Endodermal cell (in vitro differentiated cells): ENCODE results near the gene PACSIN1. TPM values are rescaled to one million over a fixed set of nuclear protein-coding genes. Genes with fewer than 3 reads are reported as not detected.
A peak's percentile ranks its signal among the peaks of the same experiment; 100 is the strongest.

Experiments used
- DNase-seq: peaks from one replicate; pipeline ENCODE4 v3.0.0-alpha.2; 2017
- H3K27ac ChIP-seq: 2 replicates; pipeline ENCODE4 v1.5.1; 2013; ENCODE audit warnings: mild to moderate bottlenecking, low read depth, low read length, moderate library complexity
- H3K27me3 ChIP-seq: 2 replicates; pipeline ENCODE4 v1.6.1; 2013; ENCODE audit warnings: mild to moderate bottlenecking, low read length, moderate library complexity; ENCODE audit not compliant: insufficient read depth, control insufficient read depth, poor library complexity, severe bottlenecking
- H3K36me3 ChIP-seq: 2 replicates; pipeline ENCODE4 v1.7.0; 2013; ENCODE audit warnings: mild to moderate bottlenecking, low read length, moderate library complexity; ENCODE audit not compliant: control insufficient read depth, insufficient read depth
- H3K4me1 ChIP-seq: one replicate; pipeline ENCODE4 v1.7.0; 2013; ENCODE audit warnings: low read length; ENCODE audit not compliant: control insufficient read depth, insufficient read depth
- H3K4me3 ChIP-seq: 2 replicates; pipeline ENCODE4 v1.5.1; 2013; ENCODE audit warnings: mild to moderate bottlenecking, low read length, moderate library complexity
- H3K9ac ChIP-seq: 2 replicates; pipeline ENCODE4 v1.6.1; 2013; ENCODE audit warnings: mild to moderate bottlenecking, low read length, moderate library complexity; ENCODE audit not compliant: poor library complexity, severe bottlenecking; ENCODE audit errors: extremely low read depth
- H3K9me3 ChIP-seq: 2 replicates; pipeline ENCODE4 v1.6.1; 2013; ENCODE audit warnings: mild to moderate bottlenecking, low read length, moderate library complexity; ENCODE audit not compliant: control insufficient read depth
- H3K27ac Mint-ChIP-seq: 2 replicates; pipeline ENCODE4 v1.8.0; 2020; ENCODE audit warnings: mixed read lengths
- H3K27me3 Mint-ChIP-seq: 2 replicates; pipeline ENCODE4 v1.8.0; 2021; ENCODE audit warnings: mild to moderate bottlenecking, mixed read lengths; ENCODE audit not compliant: insufficient read depth
- H3K36me3 Mint-ChIP-seq: 2 replicates; pipeline ENCODE4 v1.8.0; 2020; ENCODE audit warnings: low read depth, mixed read lengths
- H3K4me1 Mint-ChIP-seq: 2 replicates; pipeline ENCODE4 v1.8.0; 2020; ENCODE audit warnings: mixed read lengths
- H3K4me3 Mint-ChIP-seq: 2 replicates; pipeline ENCODE4 v1.8.0; 2020; ENCODE audit warnings: mild to moderate bottlenecking, moderate library complexity, mixed read lengths
- H3K9me3 Mint-ChIP-seq: 2 replicates; pipeline ENCODE4 v1.8.0; 2020; ENCODE audit warnings: mild to moderate bottlenecking, mixed read lengths
- WGBS, 2 experiments: methylation state at CpG; one replicate each; pipeline versions ENCODE4 v1.1.5 to v1.1.7; 2013; ENCODE audit warnings: missing lambda C conversion rate in 2 of 2, mixed read lengths in 1 of 2; ENCODE audit not compliant: insufficient coverage in 1 of 2, insufficient read length in 1 of 2; 5-methylcytosine and 5-hydroxymethylcytosine counted together
- total RNA-seq, 2 donors: library from RNA; stranded (reverse); fragmentation: NEBNext Ultra II Directional in 1 of 2; extraction: Animal tissue kit (Norgen Biotek cat#: 25700) in 1 of 2; gene quantifications; 2 replicates in 1 of 2; 3 replicates in 1 of 2; pipeline ENCODE4 v1.2.1, GENCODE V29; 2021
- TF ChIP-seq, protein P1 (sequence below): fragments of 200-600 bp; sonication (generic); conservative IDR thresholded peaks from 2 replicates; pipeline ENCODE4 v1.5.0; 2021; ENCODE audit warnings: antibody characterized with exemption, mild to moderate bottlenecking

The PACSIN1 gene
- total RNA-seq, 2 donors from 2014 or later: 7.2 to 7.3 TPM

DNA sequence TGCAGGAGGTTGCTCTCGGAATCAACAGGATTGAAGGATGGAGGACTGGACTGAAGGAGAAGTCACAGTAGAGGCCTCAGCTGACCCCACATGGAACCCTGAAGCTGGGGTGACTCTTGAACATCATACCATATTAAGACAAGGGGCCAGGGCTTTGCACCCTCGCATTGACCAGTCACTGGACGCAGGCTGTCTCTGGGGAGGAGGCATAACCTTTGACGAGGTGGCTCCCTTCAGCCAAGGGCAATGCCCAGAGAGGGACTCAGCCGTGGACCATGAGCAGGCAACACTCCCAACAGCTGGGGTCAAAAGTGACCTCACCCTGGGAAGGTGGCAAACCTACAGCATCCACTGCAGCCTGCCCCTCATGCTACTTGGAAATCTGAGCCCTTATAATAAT lies 21.7 kb downstream of the PACSIN1 start:
- Histone ChIP-seq H3K9ac (no peak overlapping the region), H3K27ac (no peak overlapping the region), H3K36me3 (no peaks in the 10 kb centered on the region), H3K4me3 (no peak overlapping the region), H3K27me3 (no peaks in the 10 kb centered on the region), H3K4me1 (peaks cover 3% of the 10 kb centered on the region), H3K9me3 (no peaks in the 10 kb centered on the region)
- Mint-ChIP-seq H3K36me3 (no peaks in the 10 kb centered on the region), H3K4me1 (peaks cover 16% of the 10 kb centered on the region), H3K9me3 (no peaks in the 10 kb centered on the region), H3K4me3 (no peak overlapping the region), H3K27ac (no peak overlapping the region), H3K27me3 (no peaks in the 10 kb centered on the region)
- WGBS, 2 experiments: 91 to 98% methylated on average over 5 of the region's 5 CpGs
- DNase-seq: no peak
- TF ChIP-seq, protein P1, sequence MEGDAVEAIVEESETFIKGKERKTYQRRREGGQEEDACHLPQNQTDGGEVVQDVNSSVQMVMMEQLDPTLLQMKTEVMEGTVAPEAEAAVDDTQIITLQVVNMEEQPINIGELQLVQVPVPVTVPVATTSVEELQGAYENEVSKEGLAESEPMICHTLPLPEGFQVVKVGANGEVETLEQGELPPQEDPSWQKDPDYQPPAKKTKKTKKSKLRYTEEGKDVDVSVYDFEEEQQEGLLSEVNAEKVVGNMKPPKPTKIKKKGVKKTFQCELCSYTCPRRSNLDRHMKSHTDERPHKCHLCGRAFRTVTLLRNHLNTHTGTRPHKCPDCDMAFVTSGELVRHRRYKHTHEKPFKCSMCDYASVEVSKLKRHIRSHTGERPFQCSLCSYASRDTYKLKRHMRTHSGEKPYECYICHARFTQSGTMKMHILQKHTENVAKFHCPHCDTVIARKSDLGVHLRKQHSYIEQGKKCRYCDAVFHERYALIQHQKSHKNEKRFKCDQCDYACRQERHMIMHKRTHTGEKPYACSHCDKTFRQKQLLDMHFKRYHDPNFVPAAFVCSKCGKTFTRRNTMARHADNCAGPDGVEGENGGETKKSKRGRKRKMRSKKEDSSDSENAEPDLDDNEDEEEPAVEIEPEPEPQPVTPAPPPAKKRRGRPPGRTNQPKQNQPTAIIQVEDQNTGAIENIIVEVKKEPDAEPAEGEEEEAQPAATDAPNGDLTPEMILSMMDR: no peak

DNA sequence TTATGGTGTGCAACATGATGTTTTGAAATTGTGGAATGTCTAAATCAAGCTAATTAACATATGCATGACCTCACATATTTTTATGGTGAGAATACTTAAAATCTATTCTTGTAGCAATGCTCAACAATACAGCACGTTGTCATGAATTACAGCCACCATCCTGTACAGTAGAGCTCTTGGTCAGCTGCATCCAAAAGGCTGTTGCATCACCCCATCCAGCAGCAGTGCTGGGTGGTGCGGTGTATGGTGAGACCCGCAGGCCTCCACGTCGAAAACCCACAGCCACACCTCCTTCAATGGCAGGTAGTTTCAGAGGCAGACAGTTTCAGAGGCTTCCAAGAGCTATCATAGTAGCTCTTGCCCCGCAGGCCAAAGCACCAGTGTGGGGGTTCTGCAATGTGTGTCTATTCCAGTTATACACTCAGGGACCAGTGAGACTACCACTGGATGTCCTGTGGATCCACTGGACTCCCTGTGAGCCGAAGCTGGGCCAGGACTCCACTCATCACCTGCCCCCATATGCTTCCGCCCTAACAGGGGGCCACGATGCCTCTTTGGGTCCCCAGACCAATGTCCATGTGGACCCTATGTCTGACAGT lies 23.4 kb downstream of the PACSIN1 start:
- no peaks in the 10 kb centered on the region for H3K36me3 ChIP-seq
- 92 to 94% methylated on average over 6 to 9 of the region's 9 CpGs for WGBS, 2 experiments
- peaks cover 16% of the 10 kb centered on the region for H3K4me1 Mint-ChIP-seq
- H3K27me3 Mint-ChIP-seq: no peaks in the 10 kb centered on the region
- H3K4me3 ChIP-seq: no peak overlapping the region
- no peak overlapping the region for H3K4me3 Mint-ChIP-seq
- H3K4me1 ChIP-seq: peaks cover 3% of the 10 kb centered on the region
- no peaks in the 10 kb centered on the region for H3K36me3 Mint-ChIP-seq
- no peaks in the 10 kb centered on the region for H3K27me3 ChIP-seq
- H3K9me3 Mint-ChIP-seq: no peaks in the 10 kb centered on the region
- no peak overlapping the region for H3K27ac ChIP-seq
- TF ChIP-seq, protein P1: no peak
- no peak overlapping the region for H3K9ac ChIP-seq
- H3K27ac Mint-ChIP-seq: no peak overlapping the region
- no peaks in the 10 kb centered on the region for H3K9me3 ChIP-seq
- no peak for DNase-seq

DNA sequence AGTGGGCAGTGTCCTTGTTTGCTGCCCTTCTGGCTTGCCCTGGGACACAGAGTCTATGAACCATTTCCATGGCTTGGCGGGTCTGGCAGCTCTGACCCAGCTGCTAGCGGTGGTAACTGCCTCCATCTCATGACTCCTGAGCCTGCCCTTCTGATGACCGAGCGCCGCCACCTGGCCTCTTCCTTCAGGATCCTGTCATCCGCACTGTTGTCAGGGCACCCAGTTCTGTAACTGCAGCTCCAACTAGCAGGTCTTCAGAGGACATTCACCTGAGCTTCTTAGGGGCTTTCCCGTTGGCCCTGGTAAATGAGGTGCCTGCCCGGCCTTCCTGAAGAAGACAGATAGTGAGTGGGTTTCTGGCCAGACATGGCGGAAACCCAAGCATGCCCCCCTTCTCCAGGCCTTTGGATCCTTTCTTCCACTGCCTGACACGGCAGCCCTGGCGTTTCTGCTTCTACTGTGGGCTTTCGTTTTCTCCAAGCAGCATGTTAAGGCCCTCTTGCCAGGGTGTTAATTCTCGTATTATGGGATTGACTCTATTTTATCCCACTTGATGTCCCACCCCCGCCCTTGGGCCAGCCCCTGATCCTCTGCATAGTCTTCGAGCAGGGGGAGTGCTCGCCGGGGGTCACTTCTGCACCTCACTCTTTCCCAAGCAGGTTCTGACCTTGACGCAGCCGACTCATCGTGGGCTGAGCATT lies 24.7 kb downstream of the PACSIN1 start:
- Mint-ChIP-seq H3K4me1 (peaks cover 9% of the 10 kb centered on the region), H3K4me3 (no peak overlapping the region), H3K27ac (peak overlapping the region; percentile 81), H3K36me3 (no peaks in the 10 kb centered on the region), H3K9me3 (no peaks in the 10 kb centered on the region), H3K27me3 (no peaks in the 10 kb centered on the region)
- DNase-seq: peak; percentile 76
- Histone ChIP-seq H3K27me3 (no peaks in the 10 kb centered on the region), H3K9me3 (no peaks in the 10 kb centered on the region), H3K4me1 (peaks cover 3% of the 10 kb centered on the region), H3K9ac (no peak overlapping the region), H3K4me3 (no peak overlapping the region), H3K36me3 (no peaks in the 10 kb centered on the region), H3K27ac (no peak overlapping the region)
- WGBS, 2 experiments: 88 to 92% methylated on average over 19 to 20 of the region's 20 CpGs
- TF ChIP-seq, protein P1: no peak
